ENCODE data around the gene STN1.

- TF ChIP-seq POLR2AphosphoS5 (IDR thresholded peaks at IDR 0.05; ENCODE audit: borderline replicate concordance, low read depth, low read length) (no peak), EZH2 (IDR thresholded peaks at IDR 0.05) (no peak), FOXP2 (optimal IDR thresholded peaks at IDR 0.05; ENCODE audit: control extremely low read depth, extremely low read length, insufficient read depth) (no peak)
Measured at GRCh38 chr10:103849880-103850571, 68.0 kb downstream of the STN1 start.
